H9 (cell line): ENCODE measurements around the gene EGFR. TPM values are rescaled to one million over a fixed set of nuclear protein-coding genes. Genes with fewer than 3 reads are reported as not detected.

Experiments used
- DNase-seq: peaks from one replicate; pipeline ENCODE4 v3.0.0-alpha.2; 2017
- H2AFZ ChIP-seq: one replicate; pipeline ENCODE4 v1.6.1; 2013; ENCODE audit warnings: mild to moderate bottlenecking, low read length, control low read depth, moderate library complexity
- H2AK5ac ChIP-seq: 2 replicates; pipeline ENCODE4 v1.6.1; 2013; ENCODE audit warnings: low read length, control low read depth, mixed read lengths; ENCODE audit not compliant: insufficient read length
- H2BK120ac ChIP-seq: one replicate; pipeline ENCODE4 v1.6.1; 2013; ENCODE audit warnings: low read depth, mild to moderate bottlenecking, low read length, control low read depth, inconsistent platforms; ENCODE audit not compliant: poor library complexity, severe bottlenecking
- H2BK12ac ChIP-seq: 2 replicates; pipeline ENCODE4 v1.6.1; 2013; ENCODE audit warnings: low read length, control low read depth, mixed read lengths, low read depth; ENCODE audit not compliant: insufficient read length
- H2BK15ac ChIP-seq: 2 replicates; pipeline ENCODE4 v1.6.1; 2013; ENCODE audit warnings: low read depth, low read length, control low read depth
- H2BK20ac ChIP-seq: one replicate; pipeline ENCODE4 v1.6.1; 2013; ENCODE audit warnings: low read depth, mild to moderate bottlenecking, low read length, control low read depth, inconsistent platforms; ENCODE audit not compliant: poor library complexity, severe bottlenecking
- H2BK5ac ChIP-seq: 2 replicates; pipeline ENCODE4 v1.6.1; 2013; ENCODE audit warnings: low read length, control low read depth, mixed read lengths; ENCODE audit not compliant: insufficient read length
- H3K14ac ChIP-seq: 2 replicates; pipeline ENCODE4 v1.6.1; 2013; ENCODE audit warnings: low read length, control low read depth; ENCODE audit not compliant: insufficient read depth
- H3K18ac ChIP-seq: 2 replicates; pipeline ENCODE4 v1.6.1; 2013; ENCODE audit warnings: low read depth, mild to moderate bottlenecking, mixed read lengths, low read length, control low read depth; ENCODE audit not compliant: insufficient read length
- H3K23ac ChIP-seq: 2 replicates; pipeline ENCODE4 v1.6.1; 2013; ENCODE audit warnings: low read length, control low read depth, mixed read lengths, low read depth; ENCODE audit not compliant: insufficient read length
- H3K23me2 ChIP-seq: 2 replicates; pipeline ENCODE4 v1.6.1; 2013; ENCODE audit warnings: low read depth, mild to moderate bottlenecking, mixed read lengths, low read length, control low read depth; ENCODE audit not compliant: insufficient read length, poor library complexity, severe bottlenecking
- H3K27ac ChIP-seq: 2 replicates; pipeline ENCODE4 v1.5.1; 2013; ENCODE audit warnings: low read length, control low read depth, mixed read lengths, low read depth; ENCODE audit not compliant: insufficient read length
- H3K27me3 ChIP-seq: 2 replicates; pipeline ENCODE4 v1.6.1; 2013; ENCODE audit warnings: low read length, control low read depth, inconsistent platforms; ENCODE audit not compliant: insufficient read depth
- H3K4ac ChIP-seq: 2 replicates; pipeline ENCODE4 v1.6.1; 2013; ENCODE audit warnings: low read depth, mild to moderate bottlenecking, control low read depth, inconsistent platforms, low read length, moderate library complexity
- H3K4me1 ChIP-seq: 2 replicates; pipeline ENCODE4 v1.6.1; 2013; ENCODE audit warnings: low read length, control low read depth, inconsistent platforms; ENCODE audit not compliant: insufficient read depth
- H3K4me2 ChIP-seq: 2 replicates; pipeline ENCODE4 v1.6.1; 2013; ENCODE audit warnings: low read length, control low read depth, mixed read lengths; ENCODE audit not compliant: insufficient read length, insufficient read depth
- H3K56ac ChIP-seq: 2 replicates; pipeline ENCODE4 v1.6.1; 2013; ENCODE audit warnings: low read depth, mild to moderate bottlenecking, mixed read lengths, low read length, control low read depth; ENCODE audit not compliant: insufficient read length
- H3K79me1 ChIP-seq: 2 replicates; pipeline ENCODE4 v1.6.1; 2013; ENCODE audit warnings: low read depth, mild to moderate bottlenecking, moderate library complexity, low read length, control low read depth, inconsistent platforms; ENCODE audit not compliant: insufficient read depth, poor library complexity, severe bottlenecking
- H3K79me2 ChIP-seq: 2 replicates; pipeline ENCODE4 v1.6.1; 2013; ENCODE audit warnings: low read length, control low read depth, inconsistent platforms; ENCODE audit not compliant: insufficient read depth
- H3K9ac ChIP-seq: 2 replicates; pipeline ENCODE4 v1.6.1; 2013; ENCODE audit warnings: low read length, control low read depth, mixed read lengths; ENCODE audit not compliant: insufficient read length; ENCODE audit errors: extremely low read depth
- H3K9me3 ChIP-seq: one replicate; pipeline ENCODE4 v1.6.1; 2013; ENCODE audit warnings: low read depth, low read length, inconsistent platforms; ENCODE audit not compliant: control insufficient read depth
- H3T11ph ChIP-seq: one replicate; pipeline ENCODE4 v1.6.1; 2013; ENCODE audit warnings: mild to moderate bottlenecking, low read length, control low read depth, inconsistent platforms
- H4K20me1 ChIP-seq: one replicate; pipeline ENCODE4 v1.6.1; 2013; ENCODE audit not compliant: control insufficient read depth, insufficient read length, insufficient read depth
- H4K5ac ChIP-seq: 2 replicates; pipeline ENCODE4 v1.6.1; 2013; ENCODE audit warnings: low read depth, mild to moderate bottlenecking, mixed read lengths, low read length, control low read depth; ENCODE audit not compliant: insufficient read length
- H4K8ac ChIP-seq: replicated peaks from 2 replicates; pipeline ENCODE4 v1.6.1; 2013; ENCODE audit warnings: low read length, control low read depth, mixed read lengths, low read depth; ENCODE audit not compliant: insufficient read length
- H4K91ac ChIP-seq: 2 replicates; pipeline ENCODE4 v1.6.1; 2013; ENCODE audit warnings: low read depth, mild to moderate bottlenecking, moderate library complexity, mixed read lengths, low read length, control low read depth; ENCODE audit not compliant: insufficient read length
- H3K27ac Mint-ChIP-seq, 3 experiments: 2 replicates in 2 of 3; 3 replicates in 1 of 3; pipeline ENCODE4 v1.8.0; 2020 to 2021; ENCODE audit warnings: mixed read lengths in 3 of 3, mild to moderate bottlenecking in 1 of 3, moderate library complexity in 1 of 3
- H3K27me3 Mint-ChIP-seq: 2 replicates; pipeline ENCODE4 v1.8.0; 2021; ENCODE audit warnings: low read depth, mild to moderate bottlenecking, moderate library complexity, mixed read lengths
- H3K36me3 Mint-ChIP-seq, 3 experiments: 2 replicates in 2 of 3; 3 replicates in 1 of 3; pipeline ENCODE4 v1.8.0; 2020 to 2021; ENCODE audit warnings: low read depth in 3 of 3, mixed read lengths in 3 of 3; ENCODE audit not compliant: insufficient read depth in 1 of 3
- H3K4me1 Mint-ChIP-seq, 2 experiments: 2 replicates each; pipeline ENCODE4 v1.8.0; 2020; ENCODE audit warnings: mixed read lengths in 2 of 2
- H3K4me3 Mint-ChIP-seq, 2 experiments: 2 replicates in 1 of 2; 3 replicates in 1 of 2; pipeline ENCODE4 v1.8.0; 2020 to 2021; ENCODE audit warnings: mild to moderate bottlenecking in 2 of 2, mixed read lengths in 2 of 2, moderate library complexity in 1 of 2
- H3K9me3 Mint-ChIP-seq, 2 experiments: 2 replicates in 1 of 2; 3 replicates in 1 of 2; pipeline ENCODE4 v1.8.0; 2020; ENCODE audit warnings: mild to moderate bottlenecking in 2 of 2, mixed read lengths in 2 of 2, moderate library complexity in 1 of 2
- CTCF ChIP-seq: fragments of 200-600 bp; sonication (generic); conservative IDR thresholded peaks from 3 replicates; pipeline ENCODE4 v1.8.0; 2021; ENCODE audit warnings: antibody characterized with exemption, mild to moderate bottlenecking
- WGBS: extraction: QIAGEN DNeasy Blood & Tissue Kit; methylation state at CpG from one replicate; pipeline ENCODE4 v1.1.7; 2013; ENCODE audit warnings: missing lambda C conversion rate, low lambda C conversion rate, mixed read lengths; ENCODE audit not compliant: insufficient read length; ENCODE audit errors: extremely low coverage; 5-methylcytosine and 5-hydroxymethylcytosine counted together
- total RNA-seq: library from RNA; stranded (reverse); gene quantifications from 2 replicates; pipeline ENCODE4 v1.2.1, GENCODE V29; 2021

The EGFR gene
- total RNA-seq, 1 experiment from 2014 or later, result 3.3 TPM

- H3K27ac ChIP-seq, result no peak overlapping the region
- H3K4ac ChIP-seq, result no peak overlapping the region
- WGBS, result no CpG with 5 or more reads among the region's 10 CpGs
Observed at GRCh38 chr7:55158541-55159382, 139.9 kb downstream of the EGFR start.

More at GRCh38 chr7:55158541-55159382, 139.9 kb downstream of the EGFR start:
- Histone ChIP-seq H3K56ac (no peak overlapping the region), H2AFZ (no peak overlapping the region), H4K8ac (no peak overlapping the region), H4K5ac (no peak overlapping the region), H4K20me1 (no peaks in the 10 kb centered on the region), H3K9me3 (no peaks in the 10 kb centered on the region), H3K9ac (no peak overlapping the region), H3K14ac (no peak overlapping the region), H3K79me1 (no peaks in the 10 kb centered on the region), H2BK12ac (no peak overlapping the region), H3K18ac (no peak overlapping the region), H2AK5ac (no peak overlapping the region), H3K27me3 (no peaks in the 10 kb centered on the region), H3T11ph (no peak overlapping the region), H3K23me2 (no peaks in the 10 kb centered on the region), H4K91ac (no peak overlapping the region), H3K4me2 (no peak overlapping the region), H2BK120ac (no peak overlapping the region), H3K23ac (no peak overlapping the region), H2BK5ac (no peak overlapping the region), H3K4me1 (no peaks in the 10 kb centered on the region; the same call in 1 of the 2 replicates), H3K79me2 (no peaks in the 10 kb centered on the region), H2BK15ac (no peak overlapping the region), H2BK20ac (no peak overlapping the region)
- Mint-ChIP-seq H3K36me3 (no peaks in the 10 kb centered on the region; a peak in 1 of 7 replicates), H3K4me1 (peaks cover 9 to 12% of the 10 kb centered on the region in 2 experiments), H3K27me3 (peaks cover 2% of the 10 kb centered on the region; the same call in 1 of the 2 replicates), H3K27ac (no peak overlapping the region; a peak in 1 of 7 replicates), H3K9me3 (no peaks in the 10 kb centered on the region), H3K4me3 (no peak overlapping the region)
- no peak for DNase-seq
- TF ChIP-seq CTCF, result no peak
